HuH-7 (cell line): Measurements from ENCODE around the gene HECTD4.
"Not testable (repeated sequence)": the region's sequence is repeated elsewhere in the genome, so short reads cannot be mapped to it uniquely, and the experiment has no call there.

Experiments used
- DNase-seq: peaks from one replicate; pipeline ENCODE4 v3.0.0; 2011; ENCODE audit warnings: low spot score

HECTD4 gene

GRCh38 chr12:112353393-112353792, 28.8 kb downstream of the HECTD4 start:
- DNase-seq, result no peak

GRCh38 chr12:112352921-112353320, 29.3 kb downstream of the HECTD4 start:
- DNase-seq, result no peak

- no peak for DNase-seq
Measured at GRCh38 chr12:112350593-112351592, 31.3 kb downstream of the HECTD4 start.

GRCh38 chr12:112349431-112349830, 32.8 kb downstream of the HECTD4 start:
- no peak for DNase-seq

GRCh38 chr12:112348926-112349325, 33.3 kb downstream of the HECTD4 start:
- DNase-seq, result not testable (repeated sequence)

GRCh38 chr12:112347581-112347982, 34.6 kb downstream of the HECTD4 start:
- no peak for DNase-seq

- DNase-seq, result no peak
Measured at GRCh38 chr12:112346194-112346593, 36.0 kb downstream of the HECTD4 start.

- DNase-seq, result no peak
Measured at GRCh38 chr12:112344220-112344619, 38.0 kb downstream of the HECTD4 start.

GRCh38 chr12:112342587-112342986, 39.6 kb downstream of the HECTD4 start:
- DNase-seq, result no peak

- no peak for DNase-seq
Measured at GRCh38 chr12:112341046-112341825, 41.0 kb downstream of the HECTD4 start.

GRCh38 chr12:112340230-112340629, 42.0 kb downstream of the HECTD4 start:
- DNase-seq, result no peak

- DNase-seq, result not testable (repeated sequence)
Measured at GRCh38 chr12:112334999-112335398, 47.2 kb downstream of the HECTD4 start.

GRCh38 chr12:112333019-112333418, 49.2 kb downstream of the HECTD4 start:
- DNase-seq, result no peak

GRCh38 chr12:112331886-112332285, 50.3 kb downstream of the HECTD4 start:
- DNase-seq, result no peak

GRCh38 chr12:112330706-112331105, 51.5 kb downstream of the HECTD4 start:
- no peak for DNase-seq

GRCh38 chr12:112328456-112329124, 53.6 kb downstream of the HECTD4 start:
- no peak for DNase-seq

GRCh38 chr12:112327209-112327938, 54.9 kb downstream of the HECTD4 start:
- no peak for DNase-seq

GRCh38 chr12:112325622-112326207, 56.5 kb downstream of the HECTD4 start:
- no peak for DNase-seq

GRCh38 chr12:112325157-112325556, 57.1 kb downstream of the HECTD4 start:
- no peak for DNase-seq

GRCh38 chr12:112322882-112323547, 59.2 kb downstream of the HECTD4 start:
- DNase-seq, result no peak

- no peak for DNase-seq
Measured at GRCh38 chr12:112322441-112322840, 59.8 kb downstream of the HECTD4 start.
